Neural progenitor cell (in vitro differentiated cells): Measurements from ENCODE around the gene CCDC201. TPM values are rescaled to one million over a fixed set of nuclear protein-coding genes. Genes with fewer than 3 reads are reported as not detected.

Source experiments
- DNase-seq: peaks from one replicate; pipeline ENCODE4 v3.0.0-alpha.2; 2016; ENCODE audit warnings: low spot score
- H2AFZ ChIP-seq: fragments of 200-600 bp; sonication (generic); replicated peaks from 2 replicates; pipeline ENCODE4 v1.6.1; 2016; ENCODE audit warnings: antibody characterized with exemption
- H3F3A ChIP-seq: fragments of 200-600 bp; sonication (generic); 2 replicates; pipeline ENCODE4 v1.6.1; 2016; ENCODE audit warnings: antibody characterized with exemption, low read depth
- H3K27ac ChIP-seq: fragments of 200-600 bp; sonication (generic); 2 replicates; pipeline ENCODE4 v1.5.1; 2016; ENCODE audit warnings: mild to moderate bottlenecking
- H3K27me3 ChIP-seq: fragments of 200-600 bp; sonication (generic); 2 replicates; pipeline ENCODE4 v1.6.1; 2016; ENCODE audit warnings: mild to moderate bottlenecking, moderate library complexity
- H3K36me3 ChIP-seq: fragments of 200-600 bp; sonication (generic); 2 replicates; pipeline ENCODE4 v1.5.1; 2016
- H3K4me1 ChIP-seq: fragments of 200-600 bp; sonication (generic); 2 replicates; pipeline ENCODE4 v1.6.1; 2016; ENCODE audit warnings: mixed run types
- H3K4me2 ChIP-seq: fragments of 200-600 bp; sonication (generic); 2 replicates; pipeline ENCODE4 v1.6.1; 2016
- H3K4me3 ChIP-seq: fragments of 200-600 bp; sonication (generic); 2 replicates; pipeline ENCODE4 v1.5.1; 2016
- H3K79me2 ChIP-seq: fragments of 200-600 bp; sonication (generic); 2 replicates; pipeline ENCODE4 v1.6.1; 2016; ENCODE audit warnings: low read depth
- H3K9ac ChIP-seq: fragments of 200-600 bp; sonication (generic); 2 replicates; pipeline ENCODE4 v1.6.1; 2016
- H3K9me3 ChIP-seq: fragments of 200-600 bp; sonication (generic); 2 replicates; pipeline ENCODE4 v1.5.1; 2016; ENCODE audit warnings: low read depth
- H4K20me1 ChIP-seq: fragments of 200-600 bp; sonication (generic); 2 replicates; pipeline ENCODE4 v1.6.1; 2016; ENCODE audit warnings: low read depth
- H3K27ac Mint-ChIP-seq: 3 replicates; pipeline ENCODE4 v1.8.0; 2021; ENCODE audit warnings: mixed read lengths
- H3K27me3 Mint-ChIP-seq: 2 replicates; pipeline ENCODE4 v1.8.0; 2022; ENCODE audit warnings: low read depth, mild to moderate bottlenecking, inconsistent platforms, moderate library complexity, mixed read lengths; ENCODE audit not compliant: insufficient read depth
- H3K36me3 Mint-ChIP-seq: 3 replicates; pipeline ENCODE4 v1.8.0; 2021; ENCODE audit warnings: mixed read lengths
- H3K4me1 Mint-ChIP-seq: 3 replicates; pipeline ENCODE4 v1.8.0; 2021; ENCODE audit warnings: mixed read lengths
- H3K4me3 Mint-ChIP-seq: 3 replicates; pipeline ENCODE4 v1.8.0; 2021; ENCODE audit warnings: mild to moderate bottlenecking, moderate library complexity, mixed read lengths
- H3K9me3 Mint-ChIP-seq: 3 replicates; pipeline ENCODE4 v1.8.0; 2020; ENCODE audit warnings: mixed read lengths
- EZH2 ChIP-seq: fragments of 200-600 bp; sonication (generic); IDR thresholded peaks from 2 replicates; pipeline ENCODE4 v1.6.1; 2017; ENCODE audit warnings: antibody characterized with exemption, mild to moderate bottlenecking, moderate library complexity
- EZH2phosphoT487 ChIP-seq: fragments of 200-600 bp; sonication (generic); IDR thresholded peaks from 2 replicates; pipeline ENCODE4 v1.6.1; 2017; ENCODE audit warnings: antibody characterized with exemption
- total RNA-seq: library from RNA; depleted of rRNA; stranded (reverse); fragments of >200 nt; gene quantifications from 2 replicates; pipeline ENCODE4 v1.2.3, GENCODE V29; 2015; ENCODE audit warnings: low replicate concordance
- TF ChIP-seq, protein P1 (sequence below): fragments of 200-600 bp; sonication (generic); IDR thresholded peaks from 2 replicates; pipeline ENCODE4 v1.5.1; 2017; ENCODE audit warnings: antibody characterized with exemption, mild to moderate bottlenecking

Gene CCDC201
- total RNA-seq, 1 donor from 2014 or later = not detected

DNA sequence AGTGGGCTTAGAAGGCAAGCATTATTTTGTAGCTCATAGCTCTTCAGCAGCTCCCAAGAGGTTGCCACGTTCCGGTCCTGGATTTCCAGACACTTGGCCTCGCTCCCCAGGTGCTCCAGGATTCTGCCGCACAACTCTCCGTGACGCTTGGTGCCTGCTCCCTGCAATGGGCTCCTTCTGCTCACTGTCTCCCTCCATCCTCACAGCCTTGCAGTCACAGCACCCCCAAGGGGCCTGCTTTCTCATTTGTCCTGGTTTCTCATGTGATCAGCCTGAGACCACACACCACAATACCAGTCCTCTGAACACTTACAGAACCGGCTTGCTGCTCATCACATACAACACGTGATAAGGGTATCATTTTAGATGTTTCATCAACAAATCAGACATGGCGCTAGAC is 38.4 kb upstream of the CCDC201 start:
- H3K4me2 ChIP-seq = no peak overlapping the region
- no peak overlapping the region for H3K9ac ChIP-seq
- TF ChIP-seq EZH2 (no peak), EZH2phosphoT487 (no peak)
- TF ChIP-seq, protein P1, sequence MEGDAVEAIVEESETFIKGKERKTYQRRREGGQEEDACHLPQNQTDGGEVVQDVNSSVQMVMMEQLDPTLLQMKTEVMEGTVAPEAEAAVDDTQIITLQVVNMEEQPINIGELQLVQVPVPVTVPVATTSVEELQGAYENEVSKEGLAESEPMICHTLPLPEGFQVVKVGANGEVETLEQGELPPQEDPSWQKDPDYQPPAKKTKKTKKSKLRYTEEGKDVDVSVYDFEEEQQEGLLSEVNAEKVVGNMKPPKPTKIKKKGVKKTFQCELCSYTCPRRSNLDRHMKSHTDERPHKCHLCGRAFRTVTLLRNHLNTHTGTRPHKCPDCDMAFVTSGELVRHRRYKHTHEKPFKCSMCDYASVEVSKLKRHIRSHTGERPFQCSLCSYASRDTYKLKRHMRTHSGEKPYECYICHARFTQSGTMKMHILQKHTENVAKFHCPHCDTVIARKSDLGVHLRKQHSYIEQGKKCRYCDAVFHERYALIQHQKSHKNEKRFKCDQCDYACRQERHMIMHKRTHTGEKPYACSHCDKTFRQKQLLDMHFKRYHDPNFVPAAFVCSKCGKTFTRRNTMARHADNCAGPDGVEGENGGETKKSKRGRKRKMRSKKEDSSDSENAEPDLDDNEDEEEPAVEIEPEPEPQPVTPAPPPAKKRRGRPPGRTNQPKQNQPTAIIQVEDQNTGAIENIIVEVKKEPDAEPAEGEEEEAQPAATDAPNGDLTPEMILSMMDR = no peak
- no peak overlapping the region for H3K4me3 ChIP-seq
- no peaks in the 10 kb centered on the region for H3K27me3 ChIP-seq
- Mint-ChIP-seq H3K27me3 (peaks cover 4% of the 10 kb centered on the region), H3K4me1 (no peaks in the 10 kb centered on the region), H3K27ac (no peak overlapping the region), H3K4me3 (no peak overlapping the region), H3K36me3 (no peaks in the 10 kb centered on the region), H3K9me3 (no peaks in the 10 kb centered on the region)
- no peaks in the 10 kb centered on the region for H3K9me3 ChIP-seq
- H3F3A ChIP-seq = no peaks in the 10 kb centered on the region
- no peak for DNase-seq
- H3K4me1 ChIP-seq = no peaks in the 10 kb centered on the region
- no peak overlapping the region for H3K27ac ChIP-seq
- no peak overlapping the region for H2AFZ ChIP-seq
- H3K79me2 ChIP-seq = no peaks in the 10 kb centered on the region
- no peaks in the 10 kb centered on the region for H3K36me3 ChIP-seq
- H4K20me1 ChIP-seq = no peaks in the 10 kb centered on the region

DNA sequence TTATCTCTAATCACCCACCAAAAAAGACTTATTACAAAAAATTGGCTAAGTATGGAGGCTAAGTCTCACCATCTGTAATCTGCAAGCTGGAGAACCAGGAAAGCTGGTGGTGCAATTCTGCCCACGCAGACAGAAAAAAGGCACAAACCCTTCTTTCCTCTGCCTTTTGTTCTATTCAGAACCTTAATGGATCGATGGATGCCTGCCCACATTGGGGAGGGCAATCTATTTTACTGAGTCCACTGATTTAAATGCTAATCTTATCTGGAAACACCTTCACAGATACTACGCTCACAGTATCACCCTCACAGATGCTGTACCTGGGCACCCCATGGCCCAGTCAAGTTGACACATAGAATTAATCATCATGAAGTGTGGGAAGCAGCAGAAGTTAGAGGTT is 38.0 kb upstream of the CCDC201 start:
- no peak overlapping the region for H3K4me2 ChIP-seq

DNA sequence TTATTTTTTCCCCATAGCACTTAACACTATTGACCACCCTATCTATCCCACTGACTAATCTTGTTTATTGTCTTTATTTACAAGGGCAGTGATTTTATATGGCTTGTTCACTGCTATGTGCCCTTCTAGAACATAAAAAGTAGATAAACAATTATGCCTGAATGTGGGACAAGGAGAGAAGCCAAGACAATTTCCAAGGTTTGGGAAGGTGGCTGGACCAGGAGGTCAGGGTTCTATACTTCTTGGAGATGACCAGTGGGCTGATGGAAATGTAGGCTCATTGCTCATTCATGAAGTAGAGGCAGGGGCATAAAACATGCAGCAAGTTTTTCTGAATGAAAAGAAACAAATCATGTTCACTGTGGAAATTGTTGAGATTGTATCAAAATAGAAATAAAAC is 36.7 kb upstream of the CCDC201 start:
- Mint-ChIP-seq H3K36me3 (no peaks in the 10 kb centered on the region), H3K4me1 (no peaks in the 10 kb centered on the region), H3K27ac (no peak overlapping the region), H3K9me3 (no peaks in the 10 kb centered on the region), H3K4me3 (no peak overlapping the region), H3K27me3 (peaks cover 2% of the 10 kb centered on the region)
- no peak overlapping the region for H3K4me3 ChIP-seq
- H3K4me1 ChIP-seq = no peaks in the 10 kb centered on the region
- no peaks in the 10 kb centered on the region for H4K20me1 ChIP-seq
- no peak overlapping the region for H3K4me2 ChIP-seq
- TF ChIP-seq EZH2 = no peak
- no peak for TF ChIP-seq EZH2phosphoT487
- TF ChIP-seq, protein P1 = no peak
- H3K27me3 ChIP-seq = peaks cover 3% of the 10 kb centered on the region
- H3K79me2 ChIP-seq = no peaks in the 10 kb centered on the region
- no peak for DNase-seq
- no peaks in the 10 kb centered on the region for H3K36me3 ChIP-seq
- no peak overlapping the region for H3K9ac ChIP-seq
- no peak overlapping the region for H3K27ac ChIP-seq
- no peaks in the 10 kb centered on the region for H3F3A ChIP-seq
- H2AFZ ChIP-seq = no peak overlapping the region
- no peaks in the 10 kb centered on the region for H3K9me3 ChIP-seq

More for the DNA sequence above, 38.0 kb upstream of the CCDC201 start:
- Mint-ChIP-seq H3K27ac (no peak overlapping the region), H3K4me3 (no peak overlapping the region), H3K4me1 (no peaks in the 10 kb centered on the region), H3K27me3 (peaks cover 4% of the 10 kb centered on the region), H3K9me3 (no peaks in the 10 kb centered on the region), H3K36me3 (no peaks in the 10 kb centered on the region)
- Histone ChIP-seq H4K20me1 (no peaks in the 10 kb centered on the region), H3K9ac (no peak overlapping the region), H3K36me3 (no peaks in the 10 kb centered on the region), H3K4me3 (no peak overlapping the region), H3K79me2 (no peaks in the 10 kb centered on the region), H2AFZ (no peak overlapping the region), H3K4me1 (no peaks in the 10 kb centered on the region), H3F3A (no peaks in the 10 kb centered on the region), H3K27me3 (peaks cover 1% of the 10 kb centered on the region), H3K27ac (no peak overlapping the region), H3K9me3 (no peaks in the 10 kb centered on the region)
- no peak for DNase-seq
- TF ChIP-seq EZH2phosphoT487 (no peak), EZH2 (no peak)
- TF ChIP-seq, protein P1 = no peak
